ENCODE measurements around the gene SCARB1.

SCARB1 gene

GRCh38 chr12:124753228-124753591 is 110.5 kb downstream of the SCARB1 start:
- DNase-seq (ENCODE audit: low read depth) = no peak
- TF ChIP-seq CTCF (conservative IDR thresholded peaks at IDR 0.05; ENCODE audit: low read depth, low read length) = no peak
- no peak overlapping the region for H3K4me3 ChIP-seq (ENCODE audit: low read depth, low read length)

GRCh38 chr12:124752437-124753227 is 111.0 kb downstream of the SCARB1 start:
- no peak overlapping the region for H3K4me3 ChIP-seq (ENCODE audit: low read depth, low read length)
- TF ChIP-seq CTCF (conservative IDR thresholded peaks at IDR 0.05; ENCODE audit: low read depth, low read length) = no peak
- DNase-seq (ENCODE audit: low read depth) = peak; percentile 74

DNA sequence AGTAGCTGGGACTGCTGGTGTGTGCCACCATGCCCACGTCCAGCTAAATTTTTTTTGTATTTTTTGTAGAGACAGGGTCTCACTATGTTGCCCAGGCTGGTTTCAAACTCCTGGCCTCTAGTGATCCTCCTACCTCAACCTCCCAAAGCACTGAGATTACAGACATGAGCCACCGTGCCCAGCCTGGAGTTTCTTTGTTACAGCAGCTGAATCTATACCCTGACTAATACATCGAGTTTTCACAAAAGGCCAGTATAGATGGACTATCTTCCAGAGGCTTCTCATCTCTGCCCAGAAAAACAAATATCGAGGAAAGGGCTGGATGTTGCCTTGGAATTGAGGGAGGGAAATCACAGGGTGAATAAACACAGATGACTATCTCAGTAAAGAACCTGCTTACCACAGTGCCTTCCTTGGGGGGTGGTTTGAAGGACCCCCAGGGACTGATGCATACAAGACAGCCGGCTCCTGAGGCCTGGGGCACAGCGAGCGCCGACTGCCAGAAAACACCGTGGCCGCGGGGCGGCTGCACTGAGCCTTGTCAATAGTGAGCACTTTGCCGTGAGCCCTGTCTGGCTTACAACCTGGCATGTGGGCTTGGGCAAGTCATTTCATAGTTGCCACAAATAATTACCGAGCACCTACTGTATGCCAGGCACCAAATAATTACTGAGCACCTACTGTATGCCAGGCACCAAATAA is 111.9 kb downstream of the SCARB1 start:
- DNase-seq (ENCODE audit: low read depth) = no peak
- TF ChIP-seq CTCF (conservative IDR thresholded peaks at IDR 0.05; ENCODE audit: low read depth, low read length) = no peak
- no peak overlapping the region for H3K4me3 ChIP-seq (ENCODE audit: low read depth, low read length)

GRCh38 chr12:124750787-124751471 is 112.7 kb downstream of the SCARB1 start:
- peak; percentile 19 for TF ChIP-seq CTCF (conservative IDR thresholded peaks at IDR 0.05; ENCODE audit: low read depth, low read length)
- DNase-seq (ENCODE audit: low read depth) = no peak
- H3K4me3 ChIP-seq (ENCODE audit: low read depth, low read length) = no peak overlapping the region

- no peak overlapping the region for H3K4me3 ChIP-seq (ENCODE audit: low read depth, low read length)
- DNase-seq (ENCODE audit: low read depth) = no peak
- TF ChIP-seq CTCF (conservative IDR thresholded peaks at IDR 0.05; ENCODE audit: low read depth, low read length) = no peak
These were observed 113.5 kb downstream of the SCARB1 start for GRCh38 chr12:124750149-124750656.

GRCh38 chr12:124749725-124750124 is 113.9 kb downstream of the SCARB1 start:
- no peak for TF ChIP-seq CTCF (conservative IDR thresholded peaks at IDR 0.05; ENCODE audit: low read depth, low read length)
- H3K4me3 ChIP-seq (ENCODE audit: low read depth, low read length) = no peak overlapping the region
- no peak for DNase-seq (ENCODE audit: low read depth)
